Measurements from ENCODE around the gene OR1L8.

DNA sequence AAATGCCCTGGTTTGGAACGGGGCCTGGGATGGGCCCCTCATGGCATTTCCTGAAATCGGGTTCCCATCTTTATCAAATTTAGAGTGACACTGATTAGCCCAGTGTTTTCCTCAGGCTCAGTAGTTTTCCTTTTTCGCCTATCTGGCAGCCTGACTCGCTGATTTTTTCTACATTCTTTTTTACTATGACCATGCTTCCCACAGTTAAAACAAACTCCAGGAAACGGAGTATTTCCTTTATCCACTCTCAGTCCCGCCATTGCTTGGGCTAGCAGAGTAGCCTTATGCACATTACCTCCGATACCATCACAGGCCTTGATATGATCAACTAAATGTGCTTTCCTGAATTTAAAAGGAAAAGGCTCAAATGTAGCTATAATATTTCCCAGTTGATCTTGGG is 36.8 kb upstream of the OR1L8 start:
- TF ChIP-seq YY1 (IDR thresholded peaks at IDR 0.05; ENCODE audit: insufficient read depth, insufficient read length): no peak
- no peak for TF ChIP-seq ZNF274 (IDR thresholded peaks at IDR 0.05; ENCODE audit: low read depth, low read length)
- TF ChIP-seq SUZ12 (IDR thresholded peaks at IDR 0.05; ENCODE audit: extremely low read depth, insufficient read depth, insufficient read length): no peak
